Rectal smooth muscle tissue (tissue), 1 donor: Measurements from ENCODE around the gene EPHA10.

Source experiments
- H3K27ac ChIP-seq: one replicate; pipeline ENCODE4 v1.7.0; 2013; ENCODE audit warnings: low read depth, low read length, inconsistent platforms
- H3K27me3 ChIP-seq: one replicate; pipeline ENCODE4 v1.7.0; 2013; ENCODE audit warnings: low read length; ENCODE audit not compliant: control insufficient read depth, insufficient read depth
- H3K36me3 ChIP-seq: one replicate; pipeline ENCODE4 v1.7.0; 2013; ENCODE audit warnings: low read length; ENCODE audit not compliant: control insufficient read depth, insufficient read depth
- H3K4me1 ChIP-seq: one replicate; pipeline ENCODE4 v1.7.0; 2013; ENCODE audit warnings: low read length; ENCODE audit not compliant: control insufficient read depth, insufficient read depth
- H3K4me3 ChIP-seq: one replicate; pipeline ENCODE4 v1.7.0; 2013; ENCODE audit warnings: low read length
- H3K9ac ChIP-seq: one replicate; pipeline ENCODE4 v1.7.0; 2013; ENCODE audit warnings: low read length

Gene EPHA10

DNA sequence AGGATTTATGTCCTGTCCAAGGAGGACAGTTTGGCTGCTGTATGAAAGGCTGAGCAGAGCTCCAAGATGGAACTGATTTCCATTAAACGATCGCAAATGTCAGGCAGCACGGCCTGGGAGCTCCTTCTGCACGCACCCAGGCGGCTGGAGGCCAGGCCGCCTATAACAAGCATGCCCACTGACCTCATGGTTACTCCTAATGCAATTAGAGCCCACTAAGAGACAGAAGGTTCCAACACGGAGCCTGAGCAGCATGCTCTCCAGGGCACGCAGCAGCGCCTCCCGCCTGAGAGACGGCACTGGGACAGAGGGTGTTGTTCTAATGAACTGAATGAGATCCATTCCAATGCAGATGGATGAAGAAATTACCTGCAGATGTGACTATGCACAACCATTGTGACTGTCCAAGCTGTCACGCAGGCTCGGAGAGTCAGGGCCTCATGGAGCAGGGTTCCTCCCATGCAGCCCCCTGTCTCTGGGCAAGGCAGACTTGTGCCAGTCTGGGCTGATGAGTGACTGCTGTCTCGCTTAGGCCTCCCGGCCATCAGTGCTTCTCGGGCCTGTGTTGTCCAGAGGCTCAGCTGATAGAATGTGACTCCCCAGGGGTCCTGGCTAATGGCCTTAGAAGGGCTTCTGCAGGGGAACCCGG, 97.8 kb downstream of the EPHA10 start:
- Histone ChIP-seq H3K27me3 (no peaks in the 10 kb centered on the region), H3K4me1 (peaks cover 14% of the 10 kb centered on the region), H3K36me3 (no peaks in the 10 kb centered on the region), H3K9ac (no peak overlapping the region), H3K27ac (no peak overlapping the region), H3K4me3 (no peak overlapping the region)

GRCh38 chr1:37666241-37666867, 98.6 kb downstream of the EPHA10 start:
- Histone ChIP-seq H3K36me3 (no peaks in the 10 kb centered on the region), H3K27ac (no peak overlapping the region), H3K4me3 (no peak overlapping the region), H3K4me1 (peaks cover 14% of the 10 kb centered on the region), H3K9ac (no peak overlapping the region), H3K27me3 (no peaks in the 10 kb centered on the region)
